ENCODE data around the gene DSG2. TPM values are rescaled to one million over a fixed set of nuclear protein-coding genes. Genes with fewer than 3 reads are reported as not detected.

DSG2 gene
- polyA plus RNA-seq, 4 donors: 53.8 to 65.6 (median 59.1) TPM

GRCh38 chr18:31551883-31552282, 53.9 kb downstream of the DSG2 start:
- DNase-seq (ENCODE audit: low read depth in 4 of 4, low spot score in 3 of 4): no peak

GRCh38 chr18:31553800-31554199, 55.8 kb downstream of the DSG2 start:
- no peak for DNase-seq (ENCODE audit: low read depth in 4 of 4, low spot score in 3 of 4)

DNA sequence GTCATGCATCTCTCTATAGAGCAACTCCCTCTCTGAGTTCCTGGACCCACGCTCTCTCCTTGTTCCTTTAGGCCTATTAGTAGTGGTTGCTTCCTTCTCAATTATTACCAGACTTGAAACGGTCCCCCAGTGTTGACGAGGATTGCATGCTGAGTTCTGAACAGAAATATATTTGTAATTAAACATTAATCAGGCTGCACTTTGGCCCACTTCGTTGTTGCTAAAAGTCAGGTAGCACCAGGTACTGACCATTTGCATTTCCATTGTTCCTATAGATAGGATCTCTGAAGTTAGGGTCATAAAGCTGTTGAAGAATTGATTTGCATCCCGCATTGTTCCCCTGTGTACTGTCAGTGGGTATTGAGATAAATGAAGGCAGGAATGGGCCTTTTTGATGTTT, 56.8 kb downstream of the DSG2 start:
- no peak for DNase-seq (ENCODE audit: low read depth in 4 of 4, low spot score in 3 of 4)

- DNase-seq (ENCODE audit: low read depth in 4 of 4, low spot score in 3 of 4): peak; percentile 44 to 60 (median 52)
Measured at GRCh38 chr18:31555971-31556747, 58.2 kb downstream of the DSG2 start.

GRCh38 chr18:31557446-31557845, 59.5 kb downstream of the DSG2 start:
- no peak for DNase-seq (ENCODE audit: low read depth in 4 of 4, low spot score in 3 of 4)

GRCh38 chr18:31558567-31558966, 60.6 kb downstream of the DSG2 start:
- no peak for DNase-seq (ENCODE audit: low read depth in 4 of 4, low spot score in 3 of 4)

DNA sequence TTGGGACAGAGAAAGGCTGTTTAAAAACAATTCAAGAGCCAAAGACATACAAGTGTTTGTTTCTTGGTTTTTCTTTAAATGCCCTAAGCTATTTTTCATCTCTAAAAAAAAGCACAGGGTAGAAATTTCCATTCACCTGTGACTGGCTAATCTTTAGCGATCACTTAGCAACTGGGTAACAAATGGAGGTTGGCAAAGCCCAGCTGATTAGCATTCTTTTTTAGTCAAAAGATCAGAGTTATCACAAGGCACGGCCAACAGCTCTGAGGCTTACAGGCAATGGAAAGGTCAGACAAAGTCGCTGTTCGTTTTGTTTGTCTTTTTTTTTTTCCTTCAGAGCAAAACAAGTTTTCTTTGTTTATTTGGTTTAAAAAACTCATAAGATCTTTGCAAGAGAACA, 64.7 kb downstream of the DSG2 start:
- no peak for DNase-seq (ENCODE audit: low read depth in 4 of 4, low spot score in 3 of 4)

- no peak for DNase-seq (ENCODE audit: low read depth in 4 of 4, low spot score in 3 of 4)
Measured at GRCh38 chr18:31563778-31564177, 65.8 kb downstream of the DSG2 start.

DNA sequence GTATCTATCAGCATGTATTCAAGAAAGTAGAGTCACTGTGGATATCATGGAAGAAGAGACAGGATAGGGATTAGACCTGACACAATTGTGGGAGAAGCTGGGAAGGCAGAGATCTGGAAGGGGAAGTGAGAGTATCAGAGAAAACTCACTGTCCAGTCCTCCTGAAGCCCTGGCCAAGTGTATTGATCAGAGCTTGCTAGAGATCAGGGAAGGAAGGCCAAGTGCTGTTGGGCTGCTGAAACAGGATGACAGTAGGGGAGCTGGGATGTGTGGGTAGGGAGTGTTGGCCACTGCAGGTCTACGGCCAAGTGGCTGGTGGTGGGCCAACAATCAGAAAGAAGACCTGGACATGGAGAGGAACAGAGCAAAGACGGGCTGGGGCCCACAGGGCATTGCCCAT, 67.4 kb downstream of the DSG2 start:
- no peak for DNase-seq (ENCODE audit: low read depth in 4 of 4, low spot score in 3 of 4)

DNA sequence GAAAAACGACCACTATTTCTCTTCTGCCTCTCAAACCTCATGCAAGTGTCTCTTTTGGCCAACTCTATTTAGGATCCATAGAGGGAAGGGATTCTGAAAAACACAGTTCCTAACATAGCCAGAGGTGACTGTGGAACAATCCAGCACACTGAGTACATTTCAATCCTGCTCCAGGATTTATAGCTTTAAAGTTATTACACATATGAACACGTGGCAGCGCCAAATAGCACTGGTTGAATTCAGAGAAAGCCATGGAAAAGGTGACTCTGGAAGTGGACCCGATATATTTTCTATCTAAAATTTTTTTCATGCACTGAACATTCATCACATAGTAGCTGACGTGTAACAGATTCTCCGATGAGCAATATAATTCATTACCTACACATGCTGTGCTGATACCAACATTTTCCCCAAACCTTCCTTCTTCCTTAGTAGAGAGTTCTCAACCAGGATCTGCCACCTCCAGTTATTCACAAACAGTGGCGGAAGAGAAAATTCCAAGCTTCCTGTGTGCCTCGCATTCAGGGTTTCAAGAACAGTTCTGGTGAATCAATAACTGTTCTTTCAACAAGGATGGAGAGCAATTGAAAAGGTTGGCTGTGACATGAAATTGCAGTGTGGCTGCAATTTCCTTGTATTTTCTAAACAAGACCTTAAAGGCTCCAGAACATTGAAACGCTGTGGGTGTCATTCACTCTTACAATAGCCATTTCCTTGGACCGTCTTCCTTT, 68.0 kb downstream of the DSG2 start:
- no peak for DNase-seq (ENCODE audit: low read depth in 4 of 4, low spot score in 3 of 4)

DNA sequence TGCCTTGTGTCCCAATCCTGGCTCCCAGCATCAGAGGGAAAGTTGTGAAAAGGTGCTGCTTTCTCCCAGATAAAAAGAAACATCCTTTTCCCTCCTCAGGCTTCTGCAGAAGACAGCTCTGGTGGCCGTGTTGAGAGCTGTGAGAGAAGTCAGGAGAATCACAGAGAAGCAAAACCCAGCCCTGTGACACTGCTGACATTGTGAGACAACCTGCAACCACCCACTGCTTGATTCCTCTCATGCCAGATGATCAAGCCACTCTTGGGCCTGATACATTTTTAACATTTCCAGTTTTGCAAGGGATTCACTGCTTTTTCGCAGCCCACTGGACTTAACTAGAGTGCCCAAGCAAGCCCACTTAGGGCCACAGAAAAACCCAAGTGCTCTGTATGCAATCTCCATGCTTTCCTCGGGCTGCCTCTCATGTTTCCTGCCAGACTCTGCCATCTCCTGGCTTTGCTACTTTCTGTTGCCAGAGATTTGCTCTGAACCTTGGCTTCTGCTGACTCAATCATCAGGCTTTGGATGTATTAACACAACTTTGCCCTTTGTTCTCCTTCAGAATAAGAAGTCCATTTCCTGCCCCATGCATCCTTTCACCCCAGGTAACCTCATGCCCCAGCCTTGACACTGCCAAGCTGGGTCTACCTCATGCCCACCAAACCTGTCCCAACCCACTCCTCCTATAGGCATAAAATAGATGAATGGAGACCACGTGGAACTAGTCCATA, 68.8 kb downstream of the DSG2 start:
- no peak for DNase-seq (ENCODE audit: low read depth in 4 of 4, low spot score in 3 of 4)

- no peak for DNase-seq (ENCODE audit: low read depth in 4 of 4, low spot score in 3 of 4)
Measured at GRCh38 chr18:31572368-31572767, 74.4 kb downstream of the DSG2 start.

GRCh38 chr18:31573051-31573450, 75.1 kb downstream of the DSG2 start:
- no peak for DNase-seq (ENCODE audit: low read depth in 4 of 4, low spot score in 3 of 4)

DNA sequence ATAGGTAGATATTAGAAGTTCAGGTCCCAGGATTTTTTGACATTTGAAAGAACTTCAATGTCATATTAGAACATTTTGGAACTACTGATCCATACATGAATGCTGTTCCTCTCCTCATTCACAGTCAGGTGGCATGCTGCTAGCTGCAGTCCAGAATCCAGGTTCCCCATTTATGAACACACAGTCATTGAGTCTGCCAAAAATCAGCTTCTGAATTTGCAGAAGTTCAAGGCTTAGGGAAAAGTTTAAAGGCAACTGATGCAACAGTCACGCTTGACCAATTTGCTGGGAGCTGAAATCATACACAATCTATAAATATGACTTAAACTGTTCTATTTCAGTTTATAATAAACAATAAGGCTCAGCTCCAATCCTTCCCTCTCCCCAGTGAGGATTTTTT, 76.4 kb downstream of the DSG2 start:
- no peak for DNase-seq (ENCODE audit: low read depth in 4 of 4, low spot score in 3 of 4)

DNA sequence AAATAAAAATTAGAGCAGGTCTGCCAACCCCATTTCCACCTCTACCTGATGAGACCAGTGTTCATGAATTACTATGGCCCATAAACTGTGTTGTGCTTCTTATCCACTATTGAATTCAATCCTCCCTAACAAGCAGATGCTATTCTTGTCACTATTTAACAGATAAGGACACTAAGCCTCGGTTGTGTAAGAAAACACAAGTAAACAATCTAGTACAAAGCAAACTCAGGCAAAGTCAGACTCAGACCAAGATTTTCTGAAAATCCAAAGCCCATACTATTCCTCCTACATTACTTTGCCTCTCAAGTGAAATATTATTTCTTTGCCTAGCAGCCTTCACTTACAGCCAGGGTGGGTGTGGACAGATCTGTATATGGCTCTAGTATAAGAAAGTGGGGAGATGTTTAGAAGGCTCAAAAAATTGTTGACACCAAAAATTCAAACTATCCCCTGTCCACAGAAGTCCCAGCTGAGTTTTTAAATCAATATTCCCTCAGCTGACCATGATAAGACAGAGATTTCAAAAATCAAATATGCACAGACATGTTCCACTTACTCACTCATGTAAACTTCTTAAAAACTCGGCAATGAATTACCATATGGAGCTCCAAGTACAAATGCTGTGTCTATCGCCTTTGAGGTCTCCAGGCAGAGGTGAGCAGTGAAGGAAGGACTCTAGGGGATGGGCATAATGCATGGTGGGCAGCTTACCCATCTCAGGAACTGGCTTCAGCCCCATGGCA, 77.7 kb downstream of the DSG2 start:
- DNase-seq (ENCODE audit: low read depth in 4 of 4, low spot score in 3 of 4): no peak

GRCh38 chr18:31576670-31577069, 78.7 kb downstream of the DSG2 start:
- DNase-seq (ENCODE audit: low read depth in 4 of 4, low spot score in 3 of 4): no peak

GRCh38 chr18:31577195-31577594, 79.2 kb downstream of the DSG2 start:
- DNase-seq (ENCODE audit: low read depth in 4 of 4, low spot score in 3 of 4): no peak

DNA sequence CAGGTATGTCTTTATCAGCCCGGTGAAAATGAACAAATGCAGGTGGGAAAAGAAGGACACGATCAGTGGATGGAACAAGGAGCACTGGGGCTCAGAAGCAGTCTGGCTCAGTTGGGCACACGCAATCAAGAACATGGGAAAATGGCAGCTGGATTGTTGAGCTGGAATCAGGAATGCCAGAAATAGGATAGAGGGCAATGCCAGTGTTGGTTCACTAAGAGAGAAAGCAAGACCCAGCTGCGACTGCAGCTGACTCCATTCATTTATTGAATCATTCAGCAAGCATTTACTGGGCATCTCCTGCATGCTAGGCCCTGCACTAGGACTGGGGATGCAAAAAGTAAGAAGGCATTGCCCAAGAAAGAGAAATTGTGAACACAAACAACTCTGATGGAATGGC, 80.1 kb downstream of the DSG2 start:
- no peak for DNase-seq (ENCODE audit: low read depth in 4 of 4, low spot score in 3 of 4)

GRCh38 chr18:31579375-31579774, 81.4 kb downstream of the DSG2 start:
- no peak for DNase-seq (ENCODE audit: low read depth in 4 of 4, low spot score in 3 of 4)

GRCh38 chr18:31581498-31582197, 83.7 kb downstream of the DSG2 start:
- no peak for DNase-seq (ENCODE audit: low read depth in 4 of 4, low spot score in 3 of 4)

Measured in right renal pelvis (tissue), 4 donors.